ENCODE measurements around the gene ACSL4.

The ACSL4 gene

GRCh38 chrX:109774136-109774535 lies 41.1 kb upstream of the ACSL4 start:
- no peak for DNase-seq
- no peaks in the 10 kb centered on the region for H3K36me3 ChIP-seq
- TF ChIP-seq, protein P1, sequence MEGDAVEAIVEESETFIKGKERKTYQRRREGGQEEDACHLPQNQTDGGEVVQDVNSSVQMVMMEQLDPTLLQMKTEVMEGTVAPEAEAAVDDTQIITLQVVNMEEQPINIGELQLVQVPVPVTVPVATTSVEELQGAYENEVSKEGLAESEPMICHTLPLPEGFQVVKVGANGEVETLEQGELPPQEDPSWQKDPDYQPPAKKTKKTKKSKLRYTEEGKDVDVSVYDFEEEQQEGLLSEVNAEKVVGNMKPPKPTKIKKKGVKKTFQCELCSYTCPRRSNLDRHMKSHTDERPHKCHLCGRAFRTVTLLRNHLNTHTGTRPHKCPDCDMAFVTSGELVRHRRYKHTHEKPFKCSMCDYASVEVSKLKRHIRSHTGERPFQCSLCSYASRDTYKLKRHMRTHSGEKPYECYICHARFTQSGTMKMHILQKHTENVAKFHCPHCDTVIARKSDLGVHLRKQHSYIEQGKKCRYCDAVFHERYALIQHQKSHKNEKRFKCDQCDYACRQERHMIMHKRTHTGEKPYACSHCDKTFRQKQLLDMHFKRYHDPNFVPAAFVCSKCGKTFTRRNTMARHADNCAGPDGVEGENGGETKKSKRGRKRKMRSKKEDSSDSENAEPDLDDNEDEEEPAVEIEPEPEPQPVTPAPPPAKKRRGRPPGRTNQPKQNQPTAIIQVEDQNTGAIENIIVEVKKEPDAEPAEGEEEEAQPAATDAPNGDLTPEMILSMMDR (IDR thresholded peaks at IDR 0.05; ENCODE audit: low read depth, low read length): no peak
- no peak overlapping the region for H3K4me3 ChIP-seq (ENCODE audit: low read depth, low read length)
- H3K4me1 ChIP-seq: no peaks in the 10 kb centered on the region
- H3K9me3 ChIP-seq: no peaks in the 10 kb centered on the region
- no peaks in the 10 kb centered on the region for H3K27me3 ChIP-seq

- TF ChIP-seq, protein P1 (IDR thresholded peaks at IDR 0.05; ENCODE audit: low read depth, low read length): no peak
- no peaks in the 10 kb centered on the region for H3K4me1 ChIP-seq
- H3K27me3 ChIP-seq: no peaks in the 10 kb centered on the region
- no peak overlapping the region for H3K4me3 ChIP-seq (ENCODE audit: low read depth, low read length)
- no peaks in the 10 kb centered on the region for H3K9me3 ChIP-seq
- no peak for DNase-seq
- H3K36me3 ChIP-seq: no peaks in the 10 kb centered on the region
These were observed 40.3 kb upstream of the ACSL4 start for GRCh38 chrX:109773374-109773773.

- no peaks in the 10 kb centered on the region for H3K27me3 ChIP-seq
- no peaks in the 10 kb centered on the region for H3K4me1 ChIP-seq
- TF ChIP-seq, protein P1 (IDR thresholded peaks at IDR 0.05; ENCODE audit: low read depth, low read length): no peak
- no peaks in the 10 kb centered on the region for H3K9me3 ChIP-seq
- H3K4me3 ChIP-seq (ENCODE audit: low read depth, low read length): no peak overlapping the region
- H3K36me3 ChIP-seq: no peaks in the 10 kb centered on the region
- no peak for DNase-seq
These were observed 37.7 kb upstream of the ACSL4 start for GRCh38 chrX:109770780-109771179.

DNA sequence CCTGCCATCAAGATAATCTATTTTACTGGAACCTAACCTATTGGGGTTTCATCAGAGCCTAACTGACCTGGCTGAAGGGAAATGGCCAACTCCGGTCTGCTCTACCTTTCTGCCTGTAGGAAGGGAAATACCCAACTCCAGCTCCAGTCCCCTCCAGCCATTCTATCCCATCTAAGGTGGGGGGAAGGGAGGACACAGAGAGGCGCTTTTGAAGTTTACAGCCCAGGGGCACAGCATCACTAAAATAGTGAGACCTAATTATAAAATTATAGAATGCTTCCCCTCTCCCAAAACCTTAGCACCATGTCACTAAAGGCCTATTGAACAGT lies 27.8 kb upstream of the ACSL4 start:
- DNase-seq: no peak
- H3K36me3 ChIP-seq: no peaks in the 10 kb centered on the region
- no peaks in the 10 kb centered on the region for H3K27me3 ChIP-seq
- H3K9me3 ChIP-seq: no peaks in the 10 kb centered on the region
- TF ChIP-seq, protein P1 (IDR thresholded peaks at IDR 0.05; ENCODE audit: low read depth, low read length): no peak
- H3K4me1 ChIP-seq: no peaks in the 10 kb centered on the region
- no peak overlapping the region for H3K4me3 ChIP-seq (ENCODE audit: low read depth, low read length)

DNA sequence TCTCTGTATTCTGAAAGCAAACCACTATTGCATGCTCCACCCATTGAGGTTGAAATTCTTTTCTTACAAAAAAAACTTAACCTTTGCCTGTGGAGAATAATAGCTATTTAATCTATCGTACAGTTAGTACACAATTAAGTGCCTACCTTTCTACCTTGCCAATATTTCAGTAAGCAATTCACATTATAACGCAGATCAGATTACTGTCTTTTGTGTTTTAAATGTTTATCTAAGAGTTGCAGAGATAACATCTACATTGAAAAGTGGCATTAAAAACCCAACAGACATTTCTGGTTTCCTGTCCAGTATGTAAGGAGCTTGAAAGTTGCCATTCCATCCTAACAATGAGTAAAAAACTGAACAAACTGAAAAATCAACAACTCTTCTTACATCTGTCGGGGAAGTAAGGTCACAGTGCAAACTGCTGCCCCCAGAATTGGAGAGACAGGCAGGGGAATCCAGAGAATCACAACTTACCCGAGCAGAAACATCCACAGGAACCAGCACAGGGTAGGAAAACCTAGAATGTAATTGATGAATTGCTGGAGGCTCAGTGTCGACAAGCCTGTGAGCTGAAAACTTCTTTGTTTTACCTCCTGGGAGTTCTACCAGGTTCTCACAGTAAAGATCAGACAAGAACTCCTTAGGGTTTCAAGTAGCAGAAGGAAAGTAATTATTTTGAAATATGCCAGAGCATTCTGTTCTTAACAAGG lies 27.3 kb upstream of the ACSL4 start:
- Histone ChIP-seq H3K36me3 (no peaks in the 10 kb centered on the region), H3K4me3 (ENCODE audit: low read depth, low read length) (no peak overlapping the region), H3K9me3 (no peaks in the 10 kb centered on the region), H3K27me3 (no peaks in the 10 kb centered on the region), H3K4me1 (no peaks in the 10 kb centered on the region)
- DNase-seq: no peak
- TF ChIP-seq, protein P1 (IDR thresholded peaks at IDR 0.05; ENCODE audit: low read depth, low read length): no peak

DNA sequence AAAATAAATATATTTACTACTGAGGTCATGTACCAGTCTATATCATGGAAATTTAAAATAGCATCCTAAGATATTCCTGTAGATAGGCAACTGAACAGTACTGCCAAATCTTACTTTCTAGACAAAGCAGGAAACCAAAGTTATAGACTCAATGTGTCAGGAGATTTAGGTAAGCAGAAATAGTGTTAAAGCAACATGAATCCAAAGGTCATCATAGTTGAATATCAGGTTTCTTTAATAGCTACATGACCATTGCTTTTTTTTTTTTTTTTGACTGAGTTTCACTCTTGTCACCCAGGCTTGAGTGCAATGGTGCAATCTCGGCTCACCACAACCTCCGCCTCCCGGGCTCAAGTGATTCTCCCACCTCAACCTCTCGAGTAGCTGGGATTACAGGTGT lies 20.2 kb upstream of the ACSL4 start:
- H3K4me3 ChIP-seq (ENCODE audit: low read depth, low read length): no peak overlapping the region
- DNase-seq: no peak
- no peaks in the 10 kb centered on the region for H3K4me1 ChIP-seq
- no peaks in the 10 kb centered on the region for H3K36me3 ChIP-seq
- H3K27me3 ChIP-seq: no peaks in the 10 kb centered on the region
- no peaks in the 10 kb centered on the region for H3K9me3 ChIP-seq
- TF ChIP-seq, protein P1 (IDR thresholded peaks at IDR 0.05; ENCODE audit: low read depth, low read length): no peak
